Right lobe of liver (tissue), 6 donors: ENCODE data around the gene PLSCR1. TPM values are rescaled to one million over a fixed set of nuclear protein-coding genes. Genes with fewer than 3 reads are reported as not detected.
"Not testable (repeated sequence)": the region's sequence is repeated elsewhere in the genome, so short reads cannot be mapped to it uniquely, and the experiment has no call there.

Source experiments
- ATAC-seq, 4 donors: fragments of 200-7000 bp; cut with Tn5 transposase; one replicate each; pipeline ENCODE4 v1.9.1; 2020; ENCODE audit warnings: mild to moderate bottlenecking in 4 of 4, moderate library complexity in 4 of 4
- DNase-seq, 3 donors: peaks; one replicate each; pipeline ENCODE4 v3.0.0-alpha.2; 2020
- H3K27ac ChIP-seq, 3 donors: fragments of 200-600 bp; one replicate each; pipeline ENCODE4 v1.8.0; 2022
- H3K27me3 ChIP-seq, 2 donors: fragments of 200-600 bp; one replicate each; pipeline ENCODE4 v1.8.0; 2022
- H3K36me3 ChIP-seq, 4 donors: fragments of 200-600 bp; sonication (generic) in 1 of 4; one replicate each; pipeline versions ENCODE4 v1.5.1 to v1.8.0; 2017 to 2022; ENCODE audit warnings: control low read depth in 1 of 4
- H3K4me1 ChIP-seq, 4 donors: fragments of 200-600 bp; sonication (generic) in 1 of 4; one replicate each; pipeline versions ENCODE4 v1.5.1 to v1.8.0; 2017 to 2022; ENCODE audit warnings: control low read depth in 1 of 4
- H3K4me3 ChIP-seq, 3 donors: fragments of 200-600 bp; one replicate each; pipeline ENCODE4 v1.8.0; 2022
- H3K9me3 ChIP-seq, 4 donors: fragments of 200-600 bp; sonication (generic) in 1 of 4; one replicate each; pipeline versions ENCODE4 v1.5.1 to v1.8.0; 2017 to 2022; ENCODE audit warnings: control low read depth in 1 of 4
- CTCF ChIP-seq, 4 donors: fragments of 200-600 bp in 3 of 4; fragments of 450-650 bp in 1 of 4; IDR thresholded peaks; one replicate each; pipeline versions ENCODE4 v1.5.1 to v1.8.0; 2016 to 2022; ENCODE audit warnings: antibody characterized with exemption in 4 of 4, mild to moderate bottlenecking in 2 of 4
- POLR2A ChIP-seq: fragments of 450-650 bp; IDR thresholded peaks from one replicate; pipeline ENCODE4 v1.6.1; 2017; ENCODE audit warnings: antibody characterized with exemption, mild to moderate bottlenecking
- WGBS: methylation state at CpG from one replicate; pipeline ENCODE4 v1.1.6; 2018; ENCODE audit warnings: low coverage, low lambda C conversion rate; ENCODE audit not compliant: insufficient coverage; ENCODE audit errors: missing lambda C conversion rate; 5-methylcytosine and 5-hydroxymethylcytosine counted together
- intact Hi-C, 2 donors: fragments of 100-400 bp; cut with DNase I; formaldehyde crosslinking; loops; one replicate each; pipeline versions ENCODE4 v1.11.2 to v1.14.1; 2022
- total RNA-seq, 6 experiments: library from RNA; depleted of rRNA in 2 of 6; stranded (reverse); fragments of >200 nt in 2 of 6; fragmentation: NEBNext Ultra II Directional in 3 of 6; extraction: Animal tissue kit (Norgen Biotek cat#: 25700) in 3 of 6; gene quantifications; one replicate each; pipeline versions ENCODE4 v1.1.0 to v1.2.4, GENCODE V29; 2016 to 2023
- donor health status: DM: no; HTN: yes; CAD: no.
- donor health status: DM: no; HTN: no; CAD: no.
- donor health status: DM: no; HTN: no; CAD: no.
- donor health status: DM: no; HTN: yes; CAD: no.
- donor health status: DM: no; HTN: yes; CAD: no.

The PLSCR1 gene
- total RNA-seq, 6 experiments from 2014 or later, result 15.1 to 83.8 (median 44.9) TPM

- Histone ChIP-seq H3K36me3 (peaks cover 0 to 12% (median 3%) of the 10 kb centered on the region in 4 donors), H3K27ac (no peak overlapping the region), H3K4me3 (no peak overlapping the region), H3K27me3 (no peaks in the 10 kb centered on the region), H3K4me1 (peaks cover 0 to 6% (median 0%) of the 10 kb centered on the region in 4 donors), H3K9me3 (no peaks in the 10 kb centered on the region)
- DNase-seq (no peak), ATAC-seq (peak in 1 of 4 donors; percentile 63)
- WGBS, result 59% methylated on average over 4 of the region's 4 CpGs
- TF ChIP-seq POLR2A (no peak), CTCF (IDR thresholded peaks at IDR 0.05) (no peak)
- intact Hi-C loops, result no loop called here
Measured at GRCh38 chr3:146523531-146523930, 20.9 kb downstream of the PLSCR1 start.

GRCh38 chr3:146522174-146523158, 21.9 kb downstream of the PLSCR1 start:
- DNase-seq, H3K27me3 ChIP-seq, H3K36me3 ChIP-seq, H3K27ac ChIP-seq, ATAC-seq, H3K9me3 ChIP-seq, intact Hi-C loops, H3K4me3 ChIP-seq: not testable (repeated sequence)
- 94% methylated on average over 16 of the region's 17 CpGs for WGBS
- peaks cover 0 to 17% (median 0%) of the 10 kb centered on the region in 4 donors for H3K4me1 ChIP-seq

- no peaks in the 10 kb centered on the region for H3K9me3 ChIP-seq
- ATAC-seq, result no peak
- WGBS, result 100% methylated on average over 1 of the region's 1 CpG
Measured at GRCh38 chr3:146521394-146521793, 23.0 kb downstream of the PLSCR1 start.

GRCh38 chr3:146519810-146520209, 24.6 kb downstream of the PLSCR1 start:
- Histone ChIP-seq H3K4me3 (no peak overlapping the region), H3K4me1 (peaks cover 0 to 18% (median 0%) of the 10 kb centered on the region in 4 donors), H3K27me3 (no peaks in the 10 kb centered on the region), H3K36me3 (peaks cover 0 to 7% (median 2%) of the 10 kb centered on the region in 4 donors), H3K27ac (no peak overlapping the region), H3K9me3 (no peaks in the 10 kb centered on the region)
- TF ChIP-seq POLR2A (no peak), CTCF (IDR thresholded peaks at IDR 0.05) (no peak)
- intact Hi-C loops, result no loop called here
- DNase-seq (no peak), ATAC-seq (no peak)

More at GRCh38 chr3:146521394-146521793, 23.0 kb downstream of the PLSCR1 start:
- Histone ChIP-seq H3K27ac (no peak overlapping the region), H3K27me3 (no peaks in the 10 kb centered on the region), H3K36me3 (peaks cover 0 to 4% (median 0%) of the 10 kb centered on the region in 4 donors), H3K4me3 (no peak overlapping the region), H3K4me1 (peaks cover 0 to 18% (median 0%) of the 10 kb centered on the region in 4 donors)
- no peak for DNase-seq
- intact Hi-C loops, result no loop called here
- no peak for TF ChIP-seq CTCF (IDR thresholded peaks at IDR 0.05)
- TF ChIP-seq POLR2A, result no peak
